ENCODE results near the gene HOXB8.

DNA sequence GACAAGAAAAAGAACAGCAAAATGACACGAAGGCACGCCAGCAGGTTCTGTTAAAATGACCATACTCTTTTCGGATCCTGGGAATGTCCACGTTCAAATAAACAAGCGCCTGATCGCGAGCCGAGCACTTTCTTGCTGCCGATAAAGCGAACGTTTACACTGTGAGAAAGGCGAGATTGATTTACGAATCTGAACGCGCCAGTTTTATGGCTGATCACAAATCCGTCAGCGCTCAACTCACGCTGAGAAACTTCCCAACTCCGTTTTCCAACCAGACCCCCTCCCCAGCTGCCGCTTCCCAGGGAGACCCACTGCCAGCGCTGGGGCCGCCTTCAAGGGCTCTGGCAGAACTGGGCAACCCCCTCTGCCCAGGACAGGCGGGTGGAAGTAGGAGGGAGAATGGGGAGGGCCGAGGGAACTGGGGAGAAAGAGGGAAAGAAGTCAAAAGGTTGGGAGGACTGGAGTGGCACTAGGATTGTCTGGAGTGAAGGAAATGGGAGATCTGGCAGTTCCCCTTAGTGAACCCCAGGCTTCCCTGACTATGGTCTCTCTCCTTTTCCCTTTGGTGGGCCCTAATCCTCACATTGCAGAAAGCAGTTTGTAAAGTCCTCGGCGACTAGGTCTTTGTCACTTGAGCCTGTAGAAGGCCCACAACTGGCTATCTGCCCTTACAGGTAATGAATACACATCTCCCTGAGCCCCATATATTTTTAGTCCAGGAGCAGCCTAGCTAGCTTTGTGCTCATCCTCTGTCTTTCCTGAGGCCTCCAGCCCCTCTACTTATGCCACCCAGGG, 43.9 kb downstream of the HOXB8 start:
- TF ChIP-seq, protein P1, sequence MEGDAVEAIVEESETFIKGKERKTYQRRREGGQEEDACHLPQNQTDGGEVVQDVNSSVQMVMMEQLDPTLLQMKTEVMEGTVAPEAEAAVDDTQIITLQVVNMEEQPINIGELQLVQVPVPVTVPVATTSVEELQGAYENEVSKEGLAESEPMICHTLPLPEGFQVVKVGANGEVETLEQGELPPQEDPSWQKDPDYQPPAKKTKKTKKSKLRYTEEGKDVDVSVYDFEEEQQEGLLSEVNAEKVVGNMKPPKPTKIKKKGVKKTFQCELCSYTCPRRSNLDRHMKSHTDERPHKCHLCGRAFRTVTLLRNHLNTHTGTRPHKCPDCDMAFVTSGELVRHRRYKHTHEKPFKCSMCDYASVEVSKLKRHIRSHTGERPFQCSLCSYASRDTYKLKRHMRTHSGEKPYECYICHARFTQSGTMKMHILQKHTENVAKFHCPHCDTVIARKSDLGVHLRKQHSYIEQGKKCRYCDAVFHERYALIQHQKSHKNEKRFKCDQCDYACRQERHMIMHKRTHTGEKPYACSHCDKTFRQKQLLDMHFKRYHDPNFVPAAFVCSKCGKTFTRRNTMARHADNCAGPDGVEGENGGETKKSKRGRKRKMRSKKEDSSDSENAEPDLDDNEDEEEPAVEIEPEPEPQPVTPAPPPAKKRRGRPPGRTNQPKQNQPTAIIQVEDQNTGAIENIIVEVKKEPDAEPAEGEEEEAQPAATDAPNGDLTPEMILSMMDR (IDR thresholded peaks at IDR 0.05; ENCODE audit: low read length), result no peak
- no peak for TF ChIP-seq EZH2phosphoT487 (IDR thresholded peaks at IDR 0.05; ENCODE audit: low read length)
